ENCODE measurements around the gene GSTM3.

The GSTM3 gene

GRCh38 chr1:109784551-109785252 lies 43.9 kb upstream of the GSTM3 start:
- no peak for TF ChIP-seq TAF1 (IDR thresholded peaks at IDR 0.05; ENCODE audit: borderline replicate concordance, insufficient read depth, low read length)

- TF ChIP-seq SIN3A (IDR thresholded peaks at IDR 0.05; ENCODE audit: borderline replicate concordance, insufficient read depth, low read length) (no peak), FOXP2 (optimal IDR thresholded peaks at IDR 0.05; ENCODE audit: borderline replicate concordance, extremely low read depth, extremely low read length, insufficient read depth) (no peak), POLR2AphosphoS5 (IDR thresholded peaks at IDR 0.05; ENCODE audit: low read depth, low read length) (no peak), TAF1 (IDR thresholded peaks at IDR 0.05; ENCODE audit: borderline replicate concordance, insufficient read depth, low read length) (no peak)
- TF ChIP-seq, protein P1, sequence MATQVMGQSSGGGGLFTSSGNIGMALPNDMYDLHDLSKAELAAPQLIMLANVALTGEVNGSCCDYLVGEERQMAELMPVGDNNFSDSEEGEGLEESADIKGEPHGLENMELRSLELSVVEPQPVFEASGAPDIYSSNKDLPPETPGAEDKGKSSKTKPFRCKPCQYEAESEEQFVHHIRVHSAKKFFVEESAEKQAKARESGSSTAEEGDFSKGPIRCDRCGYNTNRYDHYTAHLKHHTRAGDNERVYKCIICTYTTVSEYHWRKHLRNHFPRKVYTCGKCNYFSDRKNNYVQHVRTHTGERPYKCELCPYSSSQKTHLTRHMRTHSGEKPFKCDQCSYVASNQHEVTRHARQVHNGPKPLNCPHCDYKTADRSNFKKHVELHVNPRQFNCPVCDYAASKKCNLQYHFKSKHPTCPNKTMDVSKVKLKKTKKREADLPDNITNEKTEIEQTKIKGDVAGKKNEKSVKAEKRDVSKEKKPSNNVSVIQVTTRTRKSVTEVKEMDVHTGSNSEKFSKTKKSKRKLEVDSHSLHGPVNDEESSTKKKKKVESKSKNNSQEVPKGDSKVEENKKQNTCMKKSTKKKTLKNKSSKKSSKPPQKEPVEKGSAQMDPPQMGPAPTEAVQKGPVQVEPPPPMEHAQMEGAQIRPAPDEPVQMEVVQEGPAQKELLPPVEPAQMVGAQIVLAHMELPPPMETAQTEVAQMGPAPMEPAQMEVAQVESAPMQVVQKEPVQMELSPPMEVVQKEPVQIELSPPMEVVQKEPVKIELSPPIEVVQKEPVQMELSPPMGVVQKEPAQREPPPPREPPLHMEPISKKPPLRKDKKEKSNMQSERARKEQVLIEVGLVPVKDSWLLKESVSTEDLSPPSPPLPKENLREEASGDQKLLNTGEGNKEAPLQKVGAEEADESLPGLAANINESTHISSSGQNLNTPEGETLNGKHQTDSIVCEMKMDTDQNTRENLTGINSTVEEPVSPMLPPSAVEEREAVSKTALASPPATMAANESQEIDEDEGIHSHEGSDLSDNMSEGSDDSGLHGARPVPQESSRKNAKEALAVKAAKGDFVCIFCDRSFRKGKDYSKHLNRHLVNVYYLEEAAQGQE (IDR thresholded peaks at IDR 0.05; ENCODE audit: insufficient read depth in 1 of 2, low read depth in 2 of 2, low read length in 2 of 2), result no peak
These were observed 42.6 kb upstream of the GSTM3 start for GRCh38 chr1:109783436-109783835.

DNA sequence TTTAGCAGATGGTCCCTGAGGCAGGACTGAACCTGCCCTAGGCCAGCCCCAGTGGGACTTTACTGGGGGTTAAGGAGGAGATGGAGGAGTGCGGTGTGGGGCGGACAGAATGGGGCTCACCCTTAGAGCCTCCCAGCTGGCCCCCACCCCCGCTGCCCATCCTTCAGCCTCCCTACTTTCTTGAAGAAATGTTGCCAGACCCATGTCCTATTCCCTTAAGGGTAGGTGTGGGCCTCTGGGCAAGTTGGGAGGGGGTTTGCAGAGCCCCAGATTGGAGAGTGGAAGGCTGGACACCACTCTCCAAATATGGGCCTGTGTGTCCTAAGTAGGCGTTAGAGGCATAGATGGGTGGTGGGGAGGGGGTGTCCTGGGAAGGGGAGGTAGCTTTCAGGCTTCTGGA lies 42.1 kb upstream of the GSTM3 start:
- TF ChIP-seq, protein P1 (IDR thresholded peaks at IDR 0.05; ENCODE audit: insufficient read depth in 1 of 2, low read depth in 2 of 2, low read length in 2 of 2), result no peak
- TF ChIP-seq TAF1 (IDR thresholded peaks at IDR 0.05; ENCODE audit: borderline replicate concordance, insufficient read depth, low read length) (no peak), POLR2AphosphoS5 (IDR thresholded peaks at IDR 0.05; ENCODE audit: low read depth, low read length) (no peak), SIN3A (IDR thresholded peaks at IDR 0.05; ENCODE audit: borderline replicate concordance, insufficient read depth, low read length) (no peak), FOXP2 (optimal IDR thresholded peaks at IDR 0.05; ENCODE audit: borderline replicate concordance, extremely low read depth, extremely low read length, insufficient read depth) (no peak)

DNA sequence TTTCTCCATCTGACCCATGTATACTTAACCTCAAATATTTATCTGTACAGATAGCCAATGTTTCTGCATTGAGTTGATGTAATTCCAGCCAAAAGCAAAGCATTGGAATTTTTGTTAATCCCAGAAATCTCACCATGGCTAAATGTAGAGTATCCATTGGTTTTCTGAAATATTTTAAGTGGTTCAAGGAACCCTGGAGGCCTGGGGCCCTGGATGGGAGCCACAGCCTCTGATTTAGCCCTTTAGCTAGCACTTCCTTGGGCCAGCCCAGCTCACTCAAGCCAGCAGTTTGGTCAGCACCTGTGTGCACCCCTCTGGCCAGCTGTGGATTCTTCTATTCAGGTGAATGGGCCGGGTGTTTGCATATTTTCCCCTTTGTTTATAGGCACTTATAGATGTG lies 41.7 kb upstream of the GSTM3 start:
- TF ChIP-seq POLR2AphosphoS5 (IDR thresholded peaks at IDR 0.05; ENCODE audit: low read depth, low read length), result no peak
- TF ChIP-seq FOXP2 (optimal IDR thresholded peaks at IDR 0.05; ENCODE audit: borderline replicate concordance, extremely low read depth, extremely low read length, insufficient read depth), result no peak
- no peak for TF ChIP-seq TAF1 (IDR thresholded peaks at IDR 0.05; ENCODE audit: borderline replicate concordance, insufficient read depth, low read length)
- no peak for TF ChIP-seq SIN3A (IDR thresholded peaks at IDR 0.05; ENCODE audit: borderline replicate concordance, insufficient read depth, low read length)
- TF ChIP-seq, protein P1 (IDR thresholded peaks at IDR 0.05; ENCODE audit: insufficient read depth in 1 of 2, low read depth in 2 of 2, low read length in 2 of 2), result no peak

- no peak for TF ChIP-seq POLR2AphosphoS5 (IDR thresholded peaks at IDR 0.05; ENCODE audit: low read depth, low read length)
- TF ChIP-seq TAF1 (IDR thresholded peaks at IDR 0.05; ENCODE audit: borderline replicate concordance, insufficient read depth, low read length), result no peak
- TF ChIP-seq SIN3A (IDR thresholded peaks at IDR 0.05; ENCODE audit: borderline replicate concordance, insufficient read depth, low read length), result no peak
- TF ChIP-seq, protein P1 (IDR thresholded peaks at IDR 0.05; ENCODE audit: insufficient read depth in 1 of 2, low read depth in 2 of 2, low read length in 2 of 2), result no peak
- TF ChIP-seq FOXP2 (optimal IDR thresholded peaks at IDR 0.05; ENCODE audit: borderline replicate concordance, extremely low read depth, extremely low read length, insufficient read depth), result no peak
These were observed 41.0 kb upstream of the GSTM3 start for GRCh38 chr1:109781806-109782205.
